Stomach smooth muscle (tissue), 2 donors: ENCODE measurements around the gene PODNL1.
"Not testable (repeated sequence)": the region's sequence is repeated elsewhere in the genome, so short reads cannot be mapped to it uniquely, and the experiment has no call there.

Experiments
- H3K27ac ChIP-seq: one replicate; pipeline ENCODE4 v1.7.0; 2013; ENCODE audit warnings: mild to moderate bottlenecking, low read length, inconsistent platforms
- H3K27me3 ChIP-seq, 2 donors: one replicate each; pipeline ENCODE4 v1.7.0; 2013; ENCODE audit warnings: low read length in 2 of 2; ENCODE audit not compliant: insufficient read depth in 2 of 2, control insufficient read depth in 1 of 2
- H3K36me3 ChIP-seq, 2 donors: one replicate each; pipeline ENCODE4 v1.7.0; 2013; ENCODE audit warnings: low read length in 2 of 2; ENCODE audit not compliant: control insufficient read depth in 2 of 2, insufficient read depth in 2 of 2
- H3K4me1 ChIP-seq: one replicate; pipeline ENCODE4 v1.7.0; 2013; ENCODE audit warnings: low read length; ENCODE audit not compliant: control insufficient read depth, insufficient read depth
- H3K4me3 ChIP-seq, 2 donors: one replicate each; pipeline ENCODE4 v1.7.0; 2013; ENCODE audit warnings: low read length in 2 of 2
- H3K9ac ChIP-seq, 2 donors: one replicate each; pipeline ENCODE4 v1.7.0; 2013; ENCODE audit warnings: low read length in 2 of 2, mild to moderate bottlenecking in 1 of 2
- H3K9me3 ChIP-seq, 2 donors: one replicate each; pipeline ENCODE4 v1.7.0; 2013; ENCODE audit warnings: low read length in 2 of 2; ENCODE audit not compliant: control insufficient read depth in 2 of 2
- donor health status: healthy.
- donor health status: Pancreatic carcinoma.

Gene PODNL1

GRCh38 chr19:13981467-13981866 is 43.2 kb upstream of the PODNL1 start:
- Histone ChIP-seq H3K27me3 (no peaks in the 10 kb centered on the region), H3K9me3 (no peaks in the 10 kb centered on the region), H3K36me3 (peaks cover 0 to 2% of the 10 kb centered on the region in 2 donors), H3K27ac (no peak overlapping the region), H3K4me3 (no peak overlapping the region), H3K9ac (no peak overlapping the region), H3K4me1 (peaks cover 22% of the 10 kb centered on the region)

- no peak overlapping the region for H3K27ac ChIP-seq
Observed at GRCh38 chr19:13981021-13981420, 42.8 kb upstream of the PODNL1 start.

DNA sequence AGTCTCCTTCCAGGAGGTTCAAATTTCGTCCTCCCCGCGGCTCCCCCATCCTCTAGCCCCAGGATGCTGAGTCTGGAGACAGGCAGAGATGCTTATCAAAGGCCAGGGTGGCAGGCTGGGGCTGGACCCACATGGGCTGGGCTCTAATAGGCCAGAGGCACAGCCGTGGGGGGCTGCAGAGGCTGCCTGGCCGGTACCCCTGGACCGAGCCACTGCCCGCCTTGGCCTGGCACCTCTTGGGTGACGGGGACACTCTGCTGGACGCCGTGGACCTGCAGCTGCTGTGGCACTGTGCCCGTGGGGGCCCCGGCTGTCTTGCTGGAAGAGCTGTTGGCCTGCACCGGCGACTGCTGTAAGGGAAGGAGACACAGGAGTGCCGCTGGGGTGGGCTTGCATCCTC is 42.1 kb upstream of the PODNL1 start:
- no peak overlapping the region for H3K9ac ChIP-seq
- no peaks in the 10 kb centered on the region for H3K9me3 ChIP-seq
- peaks cover 13% of the 10 kb centered on the region for H3K4me1 ChIP-seq
- H3K4me3 ChIP-seq = no peak overlapping the region
- H3K27ac ChIP-seq = no peak overlapping the region
- no peaks in the 10 kb centered on the region for H3K27me3 ChIP-seq
- peaks cover 0 to 2% of the 10 kb centered on the region in 2 donors for H3K36me3 ChIP-seq

More at GRCh38 chr19:13981021-13981420, 42.8 kb upstream of the PODNL1 start:
- Histone ChIP-seq H3K9ac (no peak overlapping the region), H3K27me3 (no peaks in the 10 kb centered on the region), H3K4me1 (peaks cover 18% of the 10 kb centered on the region), H3K4me3 (no peak overlapping the region), H3K36me3 (peaks cover 0 to 2% of the 10 kb centered on the region in 2 donors), H3K9me3 (no peaks in the 10 kb centered on the region)

DNA sequence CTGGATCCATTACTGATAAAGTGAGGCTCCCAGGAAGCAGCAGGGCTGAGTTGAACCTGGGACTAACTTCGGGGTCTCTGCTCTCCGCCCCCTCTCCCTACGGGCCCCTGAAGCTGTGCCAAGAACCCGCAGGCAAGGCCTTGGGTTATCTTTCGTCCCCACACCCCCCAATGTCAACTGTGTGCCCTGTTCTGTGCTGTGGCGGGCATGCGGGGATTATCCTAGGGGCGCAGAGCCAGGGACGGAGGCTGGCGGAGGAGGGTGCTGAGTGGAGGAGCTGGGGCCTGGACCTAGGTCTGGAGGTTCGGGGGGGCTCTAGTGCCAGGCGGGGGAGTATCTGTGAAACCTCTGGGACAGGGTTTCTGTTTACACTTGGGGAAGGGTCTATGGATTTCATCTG is 41.5 kb upstream of the PODNL1 start:
- no peak overlapping the region for H3K27ac ChIP-seq
- H3K27me3 ChIP-seq = no peaks in the 10 kb centered on the region
- peaks cover 0 to 2% of the 10 kb centered on the region in 2 donors for H3K36me3 ChIP-seq
- H3K4me3 ChIP-seq = no peak overlapping the region
- H3K4me1 ChIP-seq = peaks cover 13% of the 10 kb centered on the region
- no peak overlapping the region for H3K9ac ChIP-seq
- no peaks in the 10 kb centered on the region for H3K9me3 ChIP-seq

DNA sequence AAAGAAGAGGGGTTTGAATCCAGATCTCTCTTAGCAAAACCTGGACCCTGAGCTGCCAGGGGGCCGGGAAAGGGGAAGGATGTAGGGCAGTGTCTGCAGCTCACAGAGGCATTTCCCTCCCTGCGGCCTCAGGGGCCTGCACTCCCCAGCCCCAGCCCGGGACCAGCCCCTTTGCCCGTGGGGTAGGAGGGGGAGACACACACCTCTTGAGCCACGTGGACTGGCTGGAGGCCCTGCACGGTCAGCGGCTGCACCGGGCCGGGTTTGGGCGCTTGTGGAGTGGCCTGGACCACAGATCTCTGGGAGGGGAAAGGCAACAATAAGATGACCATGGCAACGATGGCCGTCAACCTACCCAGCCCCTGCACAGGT is 41.0 kb upstream of the PODNL1 start:
- H3K27me3 ChIP-seq = no peaks in the 10 kb centered on the region
- H3K9me3 ChIP-seq = no peaks in the 10 kb centered on the region
- H3K36me3 ChIP-seq = peaks cover 0 to 2% of the 10 kb centered on the region in 2 donors
- peak overlapping the region; percentile 36 to 53 for H3K9ac ChIP-seq
- no peak overlapping the region for H3K27ac ChIP-seq
- peaks cover 13% of the 10 kb centered on the region for H3K4me1 ChIP-seq
- H3K4me3 ChIP-seq = peak overlapping the region; percentile 53 to 69

DNA sequence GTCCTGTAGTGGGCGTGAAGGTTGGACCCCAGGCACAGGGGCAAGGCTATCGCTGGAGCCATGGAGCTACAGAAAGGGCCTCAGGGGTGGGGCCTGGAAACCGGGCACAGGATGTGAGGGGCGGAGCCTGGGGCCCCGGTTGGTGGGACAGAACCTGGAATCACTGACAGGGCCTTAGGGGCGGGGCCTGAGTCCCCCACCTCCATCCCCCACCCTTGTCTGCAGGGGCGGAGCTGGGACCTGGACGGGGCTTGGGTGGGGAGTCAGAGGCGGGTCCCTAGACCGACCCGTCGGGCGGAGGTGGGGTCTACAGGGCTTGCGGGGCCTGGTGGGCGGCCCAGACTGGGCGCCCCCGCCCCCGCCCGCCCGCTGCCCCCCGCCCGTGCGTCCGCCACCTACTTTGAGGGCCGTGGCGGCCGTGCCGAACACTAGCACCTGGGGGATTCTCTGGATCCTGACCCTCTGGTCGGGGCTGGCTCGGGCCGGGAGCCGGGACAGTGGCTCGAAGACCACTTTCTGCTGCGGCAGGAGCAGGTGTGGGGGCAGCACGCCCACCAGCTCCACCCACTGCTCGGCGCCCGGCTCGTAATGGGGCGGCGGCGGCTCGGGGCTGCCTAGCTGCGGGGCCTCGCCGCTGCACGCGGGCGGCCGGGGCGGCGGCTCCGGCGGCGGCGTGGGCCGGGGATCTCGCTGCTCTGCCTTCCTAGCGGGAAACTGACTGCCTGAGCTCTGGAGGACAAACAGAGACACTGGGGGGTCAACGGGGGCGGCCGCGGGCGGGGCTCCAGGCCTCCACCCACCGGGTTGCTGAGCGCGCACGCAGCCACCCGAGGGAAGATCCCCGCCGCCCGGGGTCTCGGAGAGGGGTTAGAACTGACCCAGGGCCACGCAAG is 40.4 kb upstream of the PODNL1 start:
- Histone ChIP-seq H3K27me3 (no peaks in the 10 kb centered on the region), H3K4me3 (peak overlapping the region; percentile 53 to 69), H3K36me3 (peaks cover 0 to 4% of the 10 kb centered on the region in 2 donors), H3K9me3 (no peaks in the 10 kb centered on the region), H3K9ac (peak overlapping the region; percentile 36 to 53), H3K27ac (peak overlapping the region; percentile 24), H3K4me1 (peaks cover 13% of the 10 kb centered on the region)

- no peaks in the 10 kb centered on the region for H3K27me3 ChIP-seq
- H3K9ac ChIP-seq = peak overlapping the region; percentile 5 to 22
- H3K4me1 ChIP-seq = peaks cover 13% of the 10 kb centered on the region
- H3K9me3 ChIP-seq = no peaks in the 10 kb centered on the region
- peak overlapping the region in 1 of 2 donors; percentile 63 for H3K4me3 ChIP-seq
- H3K27ac ChIP-seq = peak overlapping the region; percentile 24
- peaks cover 3 to 7% of the 10 kb centered on the region in 2 donors for H3K36me3 ChIP-seq
Observed at GRCh38 chr19:13977803-13978202, 39.6 kb upstream of the PODNL1 start.

GRCh38 chr19:13976446-13976845 is 38.2 kb upstream of the PODNL1 start:
- no peak overlapping the region for H3K27ac ChIP-seq
- H3K4me3 ChIP-seq = no peak overlapping the region
- peaks cover 13% of the 10 kb centered on the region for H3K4me1 ChIP-seq
- H3K9ac ChIP-seq = no peak overlapping the region
- no peaks in the 10 kb centered on the region for H3K9me3 ChIP-seq
- H3K36me3 ChIP-seq = peaks cover 3 to 5% of the 10 kb centered on the region in 2 donors
- no peaks in the 10 kb centered on the region for H3K27me3 ChIP-seq

DNA sequence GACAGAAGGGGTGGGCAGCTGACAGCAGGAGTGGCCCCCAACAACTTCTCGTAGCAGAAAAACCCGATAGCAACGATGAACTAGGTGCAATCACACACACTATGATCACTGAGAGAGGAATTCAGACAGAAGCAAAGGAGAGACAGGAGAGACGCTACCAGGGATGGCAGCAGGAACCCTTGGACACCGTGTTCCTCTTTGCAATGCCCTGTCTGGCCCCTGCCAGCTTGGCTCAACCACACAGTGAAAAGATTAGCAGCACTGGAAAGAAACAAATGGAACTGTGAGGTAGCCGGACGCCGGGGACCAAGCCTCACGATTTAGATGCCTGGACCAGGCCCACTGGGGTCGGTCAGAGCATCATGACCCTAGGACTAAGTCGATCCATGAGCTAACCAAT is 37.7 kb upstream of the PODNL1 start:
- H3K9ac ChIP-seq = no peak overlapping the region
- H3K9me3 ChIP-seq = no peaks in the 10 kb centered on the region
- peaks cover 13% of the 10 kb centered on the region for H3K4me1 ChIP-seq
- H3K4me3 ChIP-seq = no peak overlapping the region
- no peak overlapping the region for H3K27ac ChIP-seq
- H3K27me3 ChIP-seq = no peaks in the 10 kb centered on the region
- peaks cover 3 to 5% of the 10 kb centered on the region in 2 donors for H3K36me3 ChIP-seq

- H3K9ac ChIP-seq = no peak overlapping the region
- no peaks in the 10 kb centered on the region for H3K9me3 ChIP-seq
- no peak overlapping the region for H3K27ac ChIP-seq
- peaks cover 7% of the 10 kb centered on the region for H3K4me1 ChIP-seq
- no peak overlapping the region for H3K4me3 ChIP-seq
- H3K36me3 ChIP-seq = peaks cover 3 to 12% of the 10 kb centered on the region in 2 donors
- H3K27me3 ChIP-seq = no peaks in the 10 kb centered on the region
Observed at GRCh38 chr19:13974073-13974472, 35.9 kb upstream of the PODNL1 start.

DNA sequence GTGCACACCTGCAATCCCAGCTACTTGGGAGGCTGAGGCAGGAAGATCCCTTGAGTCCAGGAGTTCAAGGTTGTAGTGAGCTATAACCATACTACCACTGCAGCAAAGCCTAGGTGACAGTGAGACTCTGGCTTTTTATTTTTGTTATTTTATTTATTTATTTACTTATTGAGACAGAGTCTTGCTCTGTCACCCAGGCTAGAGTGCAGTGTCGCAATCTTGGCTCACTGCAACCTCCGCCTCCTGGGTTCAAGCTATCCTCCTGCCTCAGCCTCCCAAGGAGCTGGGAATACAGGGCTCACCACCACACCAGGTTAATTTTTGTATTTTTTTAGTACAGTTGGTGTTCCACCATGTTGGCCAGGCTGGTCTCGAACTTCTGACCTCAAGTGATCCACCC is 35.3 kb upstream of the PODNL1 start:
- H3K9me3 ChIP-seq = not testable (repeated sequence)

More for the DNA sequence above, 35.3 kb upstream of the PODNL1 start:
- not testable (repeated sequence) for H3K4me3 ChIP-seq, H3K4me1 ChIP-seq, H3K27ac ChIP-seq, H3K9ac ChIP-seq, H3K27me3 ChIP-seq
- peaks cover 5 to 14% of the 10 kb centered on the region in 2 donors for H3K36me3 ChIP-seq
